GM23338 (cell line): ENCODE measurements around the gene MED14. TPM values are rescaled to one million over a fixed set of nuclear protein-coding genes. Genes with fewer than 3 reads are reported as not detected.

ENCODE experiments used
- ATAC-seq: fragments of 200-7000 bp; cut with Tn5 transposase; 3 replicates; pipeline ENCODE4 v1.9.1; 2020
- DNase-seq: peaks from one replicate; pipeline ENCODE4 v3.0.0-alpha.2; 2015; ENCODE audit warnings: low spot score
- H2AFZ ChIP-seq: fragments of 200-600 bp; sonication (generic); 2 replicates; pipeline ENCODE4 v1.8.0; 2016; ENCODE audit warnings: antibody characterized with exemption, mild to moderate bottlenecking, moderate library complexity
- H3F3A ChIP-seq: fragments of 200-600 bp; sonication (generic); replicated peaks from 2 replicates; pipeline ENCODE4 v1.8.0; 2017; ENCODE audit warnings: antibody characterized with exemption, mixed run types, low read depth
- H3K27ac ChIP-seq: fragments of 200-600 bp; sonication (generic); 2 replicates; pipeline ENCODE4 v1.6.1; 2016; ENCODE audit warnings: low read depth
- H3K27me3 ChIP-seq: fragments of 200-600 bp; sonication (generic); 2 replicates; pipeline ENCODE4 v1.8.0; 2016; ENCODE audit warnings: mild to moderate bottlenecking, mixed run types, moderate library complexity; ENCODE audit not compliant: insufficient read depth
- H3K36me3 ChIP-seq: fragments of 200-600 bp; sonication (generic); 2 replicates; pipeline ENCODE4 v1.8.0; 2016; ENCODE audit warnings: mild to moderate bottlenecking; ENCODE audit not compliant: insufficient read depth
- H3K4me1 ChIP-seq: fragments of 200-600 bp; sonication (generic); 2 replicates; pipeline ENCODE4 v1.8.0; 2016; ENCODE audit warnings: mild to moderate bottlenecking, moderate library complexity; ENCODE audit not compliant: insufficient read depth
- H3K4me2 ChIP-seq: fragments of 200-600 bp; sonication (generic); 2 replicates; pipeline ENCODE4 v1.7.1; 2017; ENCODE audit warnings: mixed run types
- H3K4me3 ChIP-seq: fragments of 200-600 bp; sonication (generic); 2 replicates; pipeline ENCODE4 v1.6.1; 2016; ENCODE audit warnings: mixed run types
- H3K79me2 ChIP-seq: fragments of 200-600 bp; sonication (generic); replicated peaks from 2 replicates; pipeline ENCODE4 v1.8.0; 2017; ENCODE audit warnings: mild to moderate bottlenecking; ENCODE audit not compliant: insufficient read depth
- H3K9me2 ChIP-seq: fragments of 200-600 bp; sonication (generic); 2 replicates; pipeline ENCODE4 v1.8.0; 2017; ENCODE audit not compliant: insufficient read depth
- H4K20me1 ChIP-seq: fragments of 200-600 bp; sonication (generic); replicated peaks from 2 replicates; pipeline ENCODE4 v1.8.0; 2017; ENCODE audit warnings: mild to moderate bottlenecking; ENCODE audit not compliant: insufficient read depth
- H3K27ac Mint-ChIP-seq: 2 replicates; pipeline ENCODE4 v1.8.0; 2020; ENCODE audit warnings: inconsistent platforms, mild to moderate bottlenecking, moderate library complexity, mixed read lengths
- H3K27me3 Mint-ChIP-seq: 3 replicates; pipeline ENCODE4 v1.8.0; 2022; ENCODE audit warnings: low read depth, mild to moderate bottlenecking, moderate library complexity, mixed read lengths, inconsistent platforms; ENCODE audit not compliant: insufficient read depth, poor library complexity
- H3K36me3 Mint-ChIP-seq: 3 replicates; pipeline ENCODE4 v1.8.0; 2021; ENCODE audit warnings: low read depth, mild to moderate bottlenecking, inconsistent platforms, moderate library complexity, mixed read lengths
- H3K4me1 Mint-ChIP-seq: 3 replicates; pipeline ENCODE4 v1.8.0; 2020; ENCODE audit warnings: mild to moderate bottlenecking, inconsistent platforms, mixed read lengths
- H3K4me3 Mint-ChIP-seq: 3 replicates; pipeline ENCODE4 v1.8.0; 2021; ENCODE audit warnings: moderate library complexity, mild to moderate bottlenecking, inconsistent platforms, mixed read lengths
- H3K9me3 Mint-ChIP-seq: 3 replicates; pipeline ENCODE4 v1.8.0; 2020; ENCODE audit warnings: moderate library complexity, mild to moderate bottlenecking, inconsistent platforms, mixed read lengths
- CREB1 ChIP-seq: fragments of 250-450 bp; sonication (Bioruptor Pico); IDR thresholded peaks from 2 replicates; pipeline ENCODE4 v1.5.0; 2020; ENCODE audit warnings: low read depth, mild to moderate bottlenecking, moderate library complexity
- CTCF ChIP-seq, 2 experiments: fragments of 200-600 bp in 1 of 2; sonication (generic) in 1 of 2; conservative IDR thresholded peaks; 2 replicates each; pipeline versions ENCODE4 v1.5.1 to v1.6.1; 2016 to 2017; ENCODE audit warnings: antibody characterized with exemption in 2 of 2, low read depth in 2 of 2, mild to moderate bottlenecking in 2 of 2, moderate library complexity in 1 of 2
- EZH2 ChIP-seq: fragments of 200-600 bp; sonication (generic); IDR thresholded peaks from one replicate; pipeline ENCODE4 v1.8.0; 2017; ENCODE audit warnings: antibody characterized with exemption, mild to moderate bottlenecking, low read depth; ENCODE audit not compliant: unreplicated experiment
- EZH2phosphoT487 ChIP-seq: fragments of 200-600 bp; sonication (generic); IDR thresholded peaks from one replicate; pipeline ENCODE4 v1.8.1; 2018; ENCODE audit warnings: antibody characterized with exemption; ENCODE audit not compliant: unreplicated experiment
- JUNB ChIP-seq: IDR thresholded peaks from one replicate; pipeline ENCODE4 v1.6.1; 2016; ENCODE audit warnings: antibody characterized with exemption; ENCODE audit not compliant: unreplicated experiment
- NANOG ChIP-seq: IDR thresholded peaks from 2 replicates; pipeline ENCODE4 v1.6.1; 2016; ENCODE audit warnings: antibody characterized with exemption, borderline replicate concordance
- POLR2AphosphoS5 ChIP-seq: IDR thresholded peaks from 2 replicates; pipeline ENCODE4 v1.6.1; 2016; ENCODE audit warnings: antibody characterized with exemption, low read depth
- REST ChIP-seq: IDR thresholded peaks from one replicate; pipeline ENCODE4 v1.6.1; 2018; ENCODE audit warnings: antibody characterized with exemption; ENCODE audit not compliant: unreplicated experiment
- STAT1 ChIP-seq: IDR thresholded peaks from one replicate; pipeline ENCODE4 v1.6.1; 2016; ENCODE audit warnings: antibody characterized with exemption; ENCODE audit not compliant: unreplicated experiment
- ZNF114 ChIP-seq: fragments of 250-450 bp; sonication (Bioruptor Pico); IDR thresholded peaks from 2 replicates; pipeline ENCODE4 v1.5.0; 2020; ENCODE audit warnings: mild to moderate bottlenecking, moderate library complexity
- ZNF331 ChIP-seq: fragments of 250-450 bp; sonication (Bioruptor Pico); IDR thresholded peaks from 2 replicates; pipeline ENCODE4 v1.5.0; 2020; ENCODE audit warnings: low read depth, mild to moderate bottlenecking, moderate library complexity
- ZNF462 ChIP-seq: fragments of 250-450 bp; sonication (Bioruptor Pico); IDR thresholded peaks from 2 replicates; pipeline ENCODE4 v1.5.0; 2020; ENCODE audit warnings: mild to moderate bottlenecking, moderate library complexity
- polyA plus RNA-seq: library from polyadenylated mRNA; unstranded; fragments of >200 nt; fragmentation: Nextera tagmentation; extraction: Ambion mirVana; gene quantifications from 2 replicates; pipeline ENCODE4 v1.2.1, GENCODE V29; 2016
- total RNA-seq: library from RNA; depleted of rRNA; stranded (reverse); fragments of >200 nt; shearing (Covaris generic); gene quantifications from 2 replicates; pipeline ENCODE4 v1.2.3, GENCODE V29; 2014
- TF ChIP-seq, protein P1 (sequence below): IDR thresholded peaks from 2 replicates; pipeline ENCODE4 v1.6.1; 2016; ENCODE audit warnings: antibody characterized with exemption

Gene MED14
- total and polyA plus RNA-seq, 2 experiments from 2014 or later: 29.8 to 99.3 TPM

- Histone ChIP-seq H3K27ac (no peak overlapping the region), H3F3A (no peaks in the 10 kb centered on the region), H3K9me2 (no peaks in the 10 kb centered on the region), H2AFZ (no peak overlapping the region), H3K27me3 (no peaks in the 10 kb centered on the region), H4K20me1 (no peaks in the 10 kb centered on the region), H3K4me1 (no peaks in the 10 kb centered on the region), H3K79me2 (no peaks in the 10 kb centered on the region), H3K36me3 (peaks cover 15% of the 10 kb centered on the region; the same call in 1 of the 2 replicates), H3K4me2 (no peak overlapping the region), H3K4me3 (no peak overlapping the region)
- Mint-ChIP-seq H3K36me3 (peaks cover 60% of the 10 kb centered on the region), H3K9me3 (no peaks in the 10 kb centered on the region), H3K4me1 (no peaks in the 10 kb centered on the region), H3K27ac (no peak overlapping the region), H3K27me3 (peaks cover 4% of the 10 kb centered on the region), H3K4me3 (no peak overlapping the region)
- ATAC-seq (no peak), DNase-seq (no peak)
- TF ChIP-seq NANOG: no peak
- TF ChIP-seq POLR2AphosphoS5: no peak
- no peak for TF ChIP-seq ZNF462 (CRISPR knock-in tag)
- TF ChIP-seq CTCF (conservative IDR thresholded peaks at IDR 0.05; ENCODE audit: low read depth in 2 of 2): no peak
- no peak for TF ChIP-seq CREB1 (CRISPR knock-in tag)
- no peak for TF ChIP-seq ZNF114
- no peak for TF ChIP-seq REST
- no peak for TF ChIP-seq ZNF331
- TF ChIP-seq STAT1: no peak
- TF ChIP-seq EZH2: no peak
- TF ChIP-seq, protein P1, sequence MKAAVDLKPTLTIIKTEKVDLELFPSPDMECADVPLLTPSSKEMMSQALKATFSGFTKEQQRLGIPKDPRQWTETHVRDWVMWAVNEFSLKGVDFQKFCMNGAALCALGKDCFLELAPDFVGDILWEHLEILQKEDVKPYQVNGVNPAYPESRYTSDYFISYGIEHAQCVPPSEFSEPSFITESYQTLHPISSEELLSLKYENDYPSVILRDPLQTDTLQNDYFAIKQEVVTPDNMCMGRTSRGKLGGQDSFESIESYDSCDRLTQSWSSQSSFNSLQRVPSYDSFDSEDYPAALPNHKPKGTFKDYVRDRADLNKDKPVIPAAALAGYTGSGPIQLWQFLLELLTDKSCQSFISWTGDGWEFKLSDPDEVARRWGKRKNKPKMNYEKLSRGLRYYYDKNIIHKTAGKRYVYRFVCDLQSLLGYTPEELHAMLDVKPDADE: no peak
- no peak for TF ChIP-seq EZH2phosphoT487
- TF ChIP-seq JUNB: no peak
Measured at GRCh38 chrX:40660381-40660780, 75.0 kb downstream of the MED14 start.
